HepG2 (cell line): ENCODE data around the gene ATP9B. TPM values are rescaled to one million over a fixed set of nuclear protein-coding genes. Genes with fewer than 3 reads are reported as not detected.

ENCODE experiments used
- ATAC-seq: fragments of 200-7000 bp; cut with Tn5 transposase; 3 replicates; pipeline ENCODE4 v1.9.1; 2020; ENCODE audit warnings: mild to moderate bottlenecking, moderate library complexity
- BruUV-seq: library from RNA; stranded (reverse); fragments of 400-500 nt; replicated peaks from 2 replicates; lab custom pipeline; 2021; lab: Mats Ljungman, UMichigan
- CTCF ChIA-PET: fragments of 300-600 bp; formaldehyde crosslinking; extraction: SDS; loops from one replicate; lab custom pipeline; 2021; ENCODE audit warnings: low total read pairs, inconsistent platforms, low intra/inter-chr PET ratio; lab: Yijun Ruan, JAX
- POLR2A ChIA-PET: fragments of 350-600 bp; sonication (Branson Sonifier 250); formaldehyde crosslinking; loops from one replicate; lab custom pipeline; 2020; ENCODE audit warnings: antibody characterized with exemption, inconsistent platforms; lab: Yijun Ruan, JAX
- DNase-seq: peaks from one replicate; pipeline ENCODE4 v3.0.0-alpha.2; 2015; ENCODE audit warnings: low spot score
- FAIRE-seq: peaks from 3 replicates; lab custom pipeline; 2011; peaks lifted over from hg19 to GRCh38; lab: Jason Lieb, UNC
- H2AFZ ChIP-seq: one replicate; pipeline ENCODE4 v1.6.1; 2011; ENCODE audit warnings: low read length, inconsistent platforms
- H3K27ac ChIP-seq: fragments of 300-600 bp; 3 replicates; pipeline ENCODE4 v1.8.0; 2011; ENCODE audit warnings: mixed run types, mild to moderate bottlenecking, mixed read lengths, low read length, inconsistent platforms; ENCODE audit not compliant: insufficient read depth; ENCODE audit errors: extremely low read length
- H3K27me3 ChIP-seq, 2 experiments: fragments of 200-600 bp in 1 of 2; 2 replicates in 1 of 2; 3 replicates in 1 of 2; pipeline versions ENCODE4 v1.6.0 to v1.8.0; 2011; ENCODE audit warnings: low read length in 2 of 2, mild to moderate bottlenecking in 2 of 2, moderate library complexity in 2 of 2, inconsistent platforms in 1 of 2; ENCODE audit not compliant: insufficient read depth in 2 of 2, control insufficient read depth in 1 of 2
- H3K36me3 ChIP-seq, 2 experiments: fragments of 200-600 bp in 1 of 2; replicated peaks in 1 of 2; 2 replicates in 1 of 2; 3 replicates in 1 of 2; pipeline versions ENCODE4 v1.5.1 to v1.8.0; 2011; ENCODE audit warnings: low read length in 2 of 2, inconsistent platforms in 1 of 2; ENCODE audit not compliant: insufficient read depth in 2 of 2, control insufficient read depth in 1 of 2
- H3K4me1 ChIP-seq: 2 replicates; pipeline ENCODE4 v1.5.1; 2012; ENCODE audit warnings: low read length, inconsistent platforms; ENCODE audit not compliant: insufficient read depth
- H3K4me2 ChIP-seq: 2 replicates; pipeline ENCODE4 v1.6.0; 2011; ENCODE audit warnings: low read depth, low read length, inconsistent platforms
- H3K4me3 ChIP-seq, 3 experiments: fragments of 200-600 bp in 1 of 3; sonication (generic), shearing (Covaris generic) in 1 of 3; replicated peaks in 1 of 3; 2 replicates each; pipeline ENCODE4 v1.5.1; 2011 to 2016; ENCODE audit warnings: low read length in 3 of 3, inconsistent platforms in 2 of 3, low read depth in 2 of 3, mild to moderate bottlenecking in 2 of 3, control low read depth in 1 of 3, mixed read lengths in 1 of 3; ENCODE audit not compliant: insufficient read depth in 1 of 3
- H3K79me2 ChIP-seq: one replicate; pipeline ENCODE4 v1.6.1; 2011; ENCODE audit warnings: low read length, inconsistent platforms; ENCODE audit not compliant: insufficient read depth
- H3K9ac ChIP-seq: 2 replicates; pipeline ENCODE4 v1.6.0; 2011; ENCODE audit warnings: mild to moderate bottlenecking, low read depth, low read length, inconsistent platforms; ENCODE audit not compliant: insufficient read depth
- H3K9me3 ChIP-seq: 2 replicates; pipeline ENCODE4 v1.5.1; 2012; ENCODE audit warnings: mild to moderate bottlenecking, low read length
- H4K20me1 ChIP-seq: 2 replicates; pipeline ENCODE4 v1.6.0; 2011; ENCODE audit warnings: inconsistent platforms, mild to moderate bottlenecking, low read length, moderate library complexity; ENCODE audit not compliant: insufficient read depth
- DZIP1 ChIP-seq: sonication (generic); formaldehyde crosslinking; IDR thresholded peaks from 2 replicates; pipeline ENCODE4 v1.5.0; 2020; ENCODE audit warnings: mild to moderate bottlenecking, missing genetic modification reagents
- GFI1 ChIP-seq: sonication (generic); formaldehyde crosslinking; IDR thresholded peaks from 2 replicates; pipeline ENCODE4 v1.5.0; 2020; ENCODE audit warnings: missing genetic modification reagents, mild to moderate bottlenecking, borderline replicate concordance
- GPN1 ChIP-seq: sonication (generic); formaldehyde crosslinking; IDR thresholded peaks from 2 replicates; pipeline ENCODE4 v1.5.1; 2020; ENCODE audit warnings: missing genetic modification reagents, borderline replicate concordance
- HMGXB3 ChIP-seq: sonication (generic); formaldehyde crosslinking; IDR thresholded peaks from 2 replicates; pipeline ENCODE4 v1.4.0; 2020; ENCODE audit warnings: missing genetic modification reagents, borderline replicate concordance
- MEF2D ChIP-seq: sonication (generic); formaldehyde crosslinking; IDR thresholded peaks from 2 replicates; pipeline ENCODE4 v1.5.1; 2020; ENCODE audit warnings: mild to moderate bottlenecking, missing genetic modification reagents
- NONO ChIP-seq, 2 experiments: fragments of 450-650 bp in 1 of 2; sonication (generic) in 1 of 2; formaldehyde crosslinking in 1 of 2; IDR thresholded peaks in 1 of 2; conservative IDR thresholded peaks in 1 of 2; 2 replicates each; pipeline versions ENCODE4 v1.6.1 to v1.8.0; 2017 to 2022; ENCODE audit warnings: mild to moderate bottlenecking in 1 of 2, missing genetic modification reagents in 1 of 2, moderate library complexity in 1 of 2
- PLSCR1 ChIP-seq: sonication (generic); formaldehyde crosslinking; IDR thresholded peaks from 2 replicates; pipeline ENCODE4 v1.5.0; 2020; ENCODE audit warnings: missing genetic modification reagents, mild to moderate bottlenecking, borderline replicate concordance
- ZBTB49 ChIP-seq: sonication (generic); formaldehyde crosslinking; IDR thresholded peaks from 2 replicates; pipeline ENCODE4 v1.4.0; 2020; ENCODE audit warnings: missing genetic modification reagents, borderline replicate concordance
- ZNF280D ChIP-seq: sonication (generic); formaldehyde crosslinking; IDR thresholded peaks from 2 replicates; pipeline ENCODE4 v1.5.1; 2020; ENCODE audit warnings: mild to moderate bottlenecking, missing genetic modification reagents
- WGBS: methylation state at CpG from one replicate; pipeline ENCODE4 v1.1.6; 2017; ENCODE audit warnings: low lambda C conversion rate; 5-methylcytosine and 5-hydroxymethylcytosine counted together
- in situ Hi-C: cut with HindIII; loops from 2 replicates; pipeline ENCODE4 v1.10.0; 2017; ENCODE audit warnings: low pct_unique_long_range_greater_than_20kb; ENCODE audit not compliant: extremely low pct_ligation_motif_present
- intact Hi-C: fragments of 100-400 bp; cut with micrococcal nuclease; formaldehyde crosslinking; loops from one replicate; pipeline ENCODE4 v1.10.0; 2022; ENCODE audit not compliant: unreplicated experiment
- polyA plus RNA-seq, 8 experiments: library from polyadenylated mRNA; depleted of rRNA in 3 of 8; stranded (reverse) in 7 of 8; unstranded in 1 of 8; fragments of >200 nt; fragmentation: Illumina TruSeq in 4 of 8; extraction: Trizol in 4 of 8; gene quantifications; 2 replicates each; pipeline versions ENCODE4 v1.2.1 to v1.2.3, GENCODE V29; 2011 to 2016; ENCODE audit warnings: low read depth in 4 of 8, missing spikeins in 1 of 8, mixed read lengths in 1 of 8; ENCODE audit not compliant: insufficient read depth in 1 of 8
- total RNA-seq, 5 experiments: library from RNA; depleted of rRNA; stranded (reverse); fragments of >200 nt; fragmentation: Illumina TruSeq; extraction: Trizol; gene quantifications; 2 replicates each; pipeline ENCODE4 v1.2.3, GENCODE V29; 2016; ENCODE audit warnings: low read depth in 1 of 5

Gene ATP9B
- total and polyA plus RNA-seq, 2 of the 13 experiments (the other 11 are each of a cell fraction or from before 2014, with no cell fraction given): 10.8 to 11.3 TPM

GRCh38 chr18:79208906-79209305 lies 139.7 kb downstream of the ATP9B start:
- Histone ChIP-seq H3K79me2 (no peaks in the 10 kb centered on the region), H3K27me3 (no peaks in the 10 kb centered on the region), H3K9ac (no peak overlapping the region), H3K4me3 (no peak overlapping the region), H2AFZ (no peak overlapping the region), H4K20me1 (no peaks in the 10 kb centered on the region), H3K4me2 (no peak overlapping the region), H3K27ac (no peak overlapping the region), H3K4me1 (peaks cover 18% of the 10 kb centered on the region), H3K9me3 (no peaks in the 10 kb centered on the region), H3K36me3 (peaks cover 0 to 9% of the 10 kb centered on the region in 2 experiments; a peak in 3 of 5 replicates)
- ChIA-PET POLR2A (no interaction called here), CTCF (no interaction called here)
- BruUV-seq: no TSS peak
- peak; percentile 43; the same call in 1 of the 3 replicates for ATAC-seq
- no peak for FAIRE-seq
- 96% methylated on average over 4 of the region's 5 CpGs for whole genome bisulfite sequencing
- DNase-seq: no peak
- in situ Hi-C loops: no loop called here
- intact Hi-C loops: no loop called here
- TF ChIP-seq PLSCR1 (CRISPR knock-in tag) (no peak), NONO (IDR thresholded peaks at IDR 0.05) (no peak), NONO (CRISPR knock-in tag; conservative IDR thresholded peaks at IDR 0.05) (no peak), MEF2D (CRISPR knock-in tag) (no peak), ZBTB49 (CRISPR knock-in tag) (no peak), HMGXB3 (CRISPR knock-in tag) (no peak), GPN1 (CRISPR knock-in tag) (no peak), ZNF280D (no peak), GFI1 (CRISPR knock-in tag) (no peak), DZIP1 (no peak)
